Measurements from ENCODE around the gene OR10G3.

DNA sequence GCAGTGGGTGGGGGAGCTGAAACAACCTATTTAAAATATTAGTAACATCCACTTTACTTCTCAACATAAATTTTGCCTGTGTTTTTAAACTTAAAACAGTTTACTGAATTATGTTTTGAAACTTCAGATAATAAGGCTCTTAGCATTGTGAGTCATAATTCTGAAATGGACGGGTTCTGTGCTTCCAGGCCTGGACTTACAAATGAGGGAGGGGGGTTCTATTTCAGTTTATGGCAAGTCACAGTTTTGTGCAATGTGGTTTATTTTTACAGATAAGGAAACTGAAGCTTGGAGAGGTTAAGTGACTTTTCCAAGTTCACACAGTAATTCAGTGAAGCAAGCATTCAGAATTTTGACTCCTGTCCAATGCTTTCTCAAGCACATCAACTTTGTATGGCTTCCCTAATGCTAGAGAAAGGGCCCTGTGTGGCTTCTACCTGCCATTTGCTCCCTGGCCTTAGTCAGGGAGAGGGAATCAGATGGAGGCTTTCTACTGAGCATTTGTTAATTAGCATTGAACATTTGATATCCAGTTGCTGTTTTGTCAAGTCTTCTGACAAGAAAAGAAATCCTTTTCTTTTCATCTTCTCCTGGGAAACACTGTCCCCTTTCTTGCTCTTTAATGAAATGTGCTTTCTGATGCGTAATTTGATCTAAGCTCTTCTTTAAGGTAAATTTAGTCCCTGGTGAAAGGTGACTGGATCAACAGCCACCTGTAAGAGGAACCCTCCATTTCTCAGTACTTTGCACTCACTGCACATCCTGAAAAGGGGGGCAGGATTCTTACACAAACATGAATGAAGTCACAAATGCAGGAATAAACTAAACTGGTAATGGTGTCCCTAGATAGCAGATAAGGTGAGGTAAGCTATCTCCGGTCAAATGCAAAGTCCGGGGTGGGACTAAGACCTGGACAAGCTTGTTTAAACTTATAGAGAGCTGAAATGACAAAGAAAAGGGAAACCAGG, 51.2 kb downstream of the OR10G3 start:
- TF ChIP-seq CTCF (IDR thresholded peaks at IDR 0.05) (no peak), ZFX (IDR thresholded peaks at IDR 0.05; ENCODE audit: borderline replicate concordance) (no peak)

Data from 22Rv1 (cell line).